Measurements from ENCODE around the gene AQP12B.
"Not testable (repeated sequence)": the region's sequence is repeated elsewhere in the genome, so short reads cannot be mapped to it uniquely, and the experiment has no call there.

Gene AQP12B

GRCh38 chr2:240683329-240683979 is 769 bp upstream of the AQP12B start:
- not testable (repeated sequence) for DNase-seq (ENCODE audit: low spot score)

DNA sequence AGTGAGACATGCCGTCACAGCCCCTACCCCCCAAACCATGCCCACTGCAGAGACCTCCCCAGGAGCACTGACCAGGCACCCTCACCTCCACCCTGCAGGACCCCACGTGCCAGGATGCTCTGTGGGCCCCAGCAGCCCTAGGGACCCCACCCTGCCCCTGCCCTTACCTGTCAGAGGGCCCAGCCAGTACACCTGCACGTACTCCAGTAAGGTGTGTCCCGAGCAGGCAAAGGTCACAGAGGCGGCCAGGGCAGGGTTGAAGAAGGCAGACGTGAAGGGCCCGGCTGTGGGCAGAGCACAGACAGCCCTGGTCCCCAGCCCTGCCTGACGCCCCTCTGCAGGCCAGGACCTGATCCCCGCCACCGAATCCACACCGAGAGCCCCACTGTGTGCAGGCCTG is 2.5 kb downstream of the AQP12B start:
- DNase-seq (ENCODE audit: low spot score): not testable (repeated sequence)

- DNase-seq (ENCODE audit: low spot score): not testable (repeated sequence)
Measured at GRCh38 chr2:240678909-240679308, 3.8 kb downstream of the AQP12B start.

DNA sequence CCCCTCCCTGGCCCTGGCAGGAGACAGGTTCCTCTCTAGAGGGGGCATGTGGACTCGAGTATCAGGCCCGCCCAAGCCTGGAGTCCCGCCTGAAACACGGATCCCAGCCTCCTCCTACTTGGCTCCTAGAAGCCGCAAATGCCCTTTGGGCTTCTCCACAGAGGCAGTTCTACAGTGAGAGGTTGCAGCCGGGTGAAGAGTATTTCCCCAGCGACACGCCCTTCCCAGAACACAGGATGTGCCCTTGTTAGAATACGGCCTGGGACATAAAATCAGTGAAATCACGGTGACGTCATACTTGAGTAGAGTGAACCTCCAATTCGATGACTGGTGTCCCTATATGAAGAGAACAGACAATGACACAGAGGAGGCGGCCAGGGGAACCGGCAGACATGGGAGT is 4.6 kb downstream of the AQP12B start:
- DNase-seq (ENCODE audit: low spot score): not testable (repeated sequence)

- DNase-seq (ENCODE audit: low spot score): not testable (repeated sequence)
Measured at GRCh38 chr2:240675345-240675744, 7.3 kb downstream of the AQP12B start.

- DNase-seq (ENCODE audit: low spot score): not testable (repeated sequence)
Measured at GRCh38 chr2:240674461-240675184, 8.1 kb downstream of the AQP12B start.

- no peak for DNase-seq (ENCODE audit: low spot score)
Measured at GRCh38 chr2:240672701-240673190, 9.9 kb downstream of the AQP12B start.

GRCh38 chr2:240672076-240672700 is 10.5 kb downstream of the AQP12B start:
- no peak for DNase-seq (ENCODE audit: low spot score)

- no peak for DNase-seq (ENCODE audit: low spot score)
Measured at GRCh38 chr2:240670950-240671349, 11.7 kb downstream of the AQP12B start.

DNA sequence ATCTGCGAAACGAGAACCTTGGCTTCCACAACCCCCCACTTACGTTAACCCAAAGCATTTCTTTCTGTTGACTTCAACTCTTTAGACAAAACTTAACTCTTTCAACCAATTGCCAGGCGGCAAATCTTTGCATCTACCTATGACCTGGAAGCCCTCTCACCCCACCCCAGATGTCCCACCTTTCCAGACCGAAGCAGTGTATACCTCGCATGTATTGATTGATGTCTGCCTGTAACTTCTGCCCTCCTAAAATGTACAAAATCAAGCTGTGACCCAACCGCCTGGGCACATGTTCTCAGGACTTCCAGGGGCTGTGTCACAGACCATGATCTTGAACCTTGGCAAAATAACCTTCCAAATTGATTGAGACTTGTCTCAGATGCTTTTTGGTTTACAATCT is 12.3 kb downstream of the AQP12B start:
- DNase-seq (ENCODE audit: low spot score): no peak

DNA sequence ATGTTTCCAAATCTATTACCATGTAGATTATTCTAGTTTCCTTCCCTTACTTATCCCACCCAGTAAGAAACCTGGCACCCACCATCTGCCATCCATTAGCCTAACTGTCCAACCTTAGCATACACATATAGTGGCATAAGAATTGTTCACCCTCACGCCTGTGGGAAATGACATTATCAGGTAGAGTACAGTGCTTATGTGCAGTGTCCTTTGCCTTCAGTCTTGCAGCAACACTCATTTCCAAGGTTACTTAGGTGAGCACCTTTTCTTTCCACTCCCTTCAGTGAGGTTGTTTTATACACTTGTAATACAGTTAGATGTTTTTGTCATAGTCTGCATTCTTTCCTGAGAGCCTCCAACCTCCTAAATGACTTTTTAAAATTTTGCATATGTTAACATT is 18.1 kb downstream of the AQP12B start:
- DNase-seq (ENCODE audit: low spot score): no peak

DNA sequence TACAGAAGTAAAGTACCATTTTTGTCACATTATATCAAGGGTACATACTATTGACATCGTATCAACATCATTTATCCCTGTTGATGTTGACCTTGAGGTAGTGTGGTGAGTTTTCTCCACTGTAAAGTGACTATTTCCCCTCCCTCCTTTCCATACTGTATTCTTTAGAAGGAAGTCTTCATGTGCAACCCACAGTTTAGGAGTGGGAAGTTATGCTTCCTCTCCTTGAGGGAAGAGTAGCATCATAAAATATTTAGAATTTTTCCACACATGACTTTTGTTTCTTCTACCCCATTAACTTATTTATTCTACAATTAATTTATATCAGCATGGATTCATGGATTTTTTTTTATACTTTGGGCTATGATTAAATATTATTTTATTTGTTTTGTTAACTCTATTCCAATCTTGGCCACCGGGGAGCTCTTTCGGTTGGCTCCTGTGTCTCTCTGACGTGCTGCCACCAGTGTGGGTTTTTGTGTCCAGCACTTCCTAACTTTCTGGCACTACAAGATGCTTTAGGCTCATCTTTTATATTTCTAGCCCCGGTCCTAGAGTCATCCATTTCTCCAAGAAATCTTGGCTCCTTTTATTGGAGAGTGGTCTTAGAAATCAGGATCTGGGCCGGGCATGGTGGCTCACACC is 19.0 kb downstream of the AQP12B start:
- DNase-seq (ENCODE audit: low spot score): no peak

- DNase-seq (ENCODE audit: low spot score): no peak
Measured at GRCh38 chr2:240662681-240663080, 20.0 kb downstream of the AQP12B start.

GRCh38 chr2:240659883-240660282 is 22.8 kb downstream of the AQP12B start:
- not testable (repeated sequence) for DNase-seq (ENCODE audit: low spot score)

GRCh38 chr2:240655931-240656886 is 26.5 kb downstream of the AQP12B start:
- DNase-seq (ENCODE audit: low spot score): no peak

DNA sequence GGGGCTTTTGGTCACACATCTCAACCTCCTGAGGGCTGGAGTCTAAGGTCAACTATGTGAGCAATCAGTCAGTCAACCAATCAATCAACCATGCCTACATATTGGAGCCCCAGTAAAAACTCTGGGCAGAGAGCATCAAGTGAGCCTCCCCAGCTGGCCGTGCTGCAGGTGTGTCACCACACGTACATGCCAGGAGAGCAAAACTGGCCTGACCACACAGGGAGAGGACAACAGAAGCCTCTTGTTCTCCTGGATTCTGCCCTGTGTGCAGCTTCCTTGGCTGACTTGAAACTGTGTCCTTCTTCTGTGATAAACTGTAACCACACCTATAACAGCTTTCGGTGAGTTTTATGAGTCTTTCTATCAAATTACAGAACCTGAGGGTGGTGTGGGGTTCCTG is 31.5 kb downstream of the AQP12B start:
- DNase-seq (ENCODE audit: low spot score): no peak

- DNase-seq (ENCODE audit: low spot score): no peak
Measured at GRCh38 chr2:240650254-240650965, 32.3 kb downstream of the AQP12B start.

GRCh38 chr2:240649331-240649730 is 33.4 kb downstream of the AQP12B start:
- DNase-seq (ENCODE audit: low spot score): no peak

GRCh38 chr2:240648650-240649275 is 33.9 kb downstream of the AQP12B start:
- DNase-seq (ENCODE audit: low spot score): no peak

DNA sequence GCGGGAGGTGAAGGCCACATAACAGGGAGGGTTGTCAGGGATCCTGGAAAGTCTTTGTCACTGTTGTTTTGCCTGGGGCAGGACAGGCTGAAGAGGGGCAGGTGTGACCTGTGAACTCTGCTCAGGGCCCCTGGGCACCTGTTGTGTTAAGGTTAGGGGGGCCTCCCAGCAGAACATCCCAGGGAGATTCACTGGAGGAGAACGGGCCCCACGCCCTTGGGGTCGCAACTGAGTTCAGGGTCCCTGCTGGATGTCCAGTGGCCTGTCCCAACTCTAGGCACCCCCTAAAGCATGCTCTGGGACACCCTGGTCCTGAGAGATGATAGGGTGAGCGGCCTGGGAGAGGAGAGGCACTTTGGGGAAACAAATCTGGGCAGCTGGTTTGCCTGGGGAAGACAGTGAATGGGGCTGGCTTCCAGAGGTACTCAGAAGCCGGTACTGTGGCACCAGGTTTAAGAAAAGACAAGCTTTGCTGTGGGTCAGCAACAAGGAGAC is 34.5 kb downstream of the AQP12B start:
- DNase-seq (ENCODE audit: low spot score): no peak

Data from germinal center (tissue), 1 donor.